ENCODE results near the gene ZNFX1.
"Not testable (repeated sequence)": the region's sequence is repeated elsewhere in the genome, so short reads cannot be mapped to it uniquely, and the experiment has no call there.

ZNFX1 gene

GRCh38 chr20:49278036-49278817 lies at the start of gene ZNFX1:
ZNFX1 (minus strand) TSS chr20:49278057; CDS start chr20:49275839, 2,218 bp downstream.
- peak; percentile 99 for DNase-seq

DNA sequence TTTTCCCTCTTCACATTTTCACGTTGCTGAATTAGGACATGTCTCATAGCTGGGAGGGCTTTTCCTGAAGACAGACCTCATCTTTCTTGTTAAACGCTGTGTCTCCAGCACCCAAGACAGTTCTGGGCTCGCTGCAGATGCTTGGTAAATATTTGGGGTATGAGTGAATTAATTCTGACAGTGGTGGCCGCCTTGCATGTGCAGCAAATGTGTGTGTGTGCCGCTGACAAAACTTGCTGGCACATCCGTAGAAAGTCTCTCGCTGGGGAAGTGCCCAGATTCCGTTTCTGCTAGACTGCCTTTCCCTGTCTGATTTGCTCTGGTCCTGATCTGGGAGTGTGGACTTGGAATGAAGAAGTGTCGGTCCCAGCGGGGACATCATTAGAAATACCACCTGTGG lies 48.2 kb upstream of the ZNFX1 start:
- DNase-seq, result no peak

DNA sequence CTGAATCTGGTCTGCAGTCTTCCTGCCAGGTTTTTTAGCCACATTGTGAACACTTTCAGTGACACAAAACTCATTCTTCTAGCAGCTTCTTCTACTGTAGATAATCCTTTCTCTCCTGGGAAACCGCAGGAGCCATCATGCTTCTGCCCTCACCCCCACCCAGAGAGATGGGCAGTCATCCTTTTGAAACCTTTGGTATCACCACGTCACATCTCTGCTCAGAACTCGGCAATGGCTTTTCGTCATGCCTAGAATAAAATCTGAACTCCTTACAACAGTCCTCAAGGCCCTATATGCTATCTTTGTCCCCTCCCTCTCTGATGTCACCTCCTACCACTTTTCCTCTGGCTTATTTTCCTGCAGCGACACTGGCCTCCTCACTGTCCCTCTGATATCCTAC lies 46.4 kb upstream of the ZNFX1 start:
- no peak for DNase-seq

- DNase-seq, result peak; percentile 88
Measured at GRCh38 chr20:49323622-49324238, 45.9 kb upstream of the ZNFX1 start.

DNA sequence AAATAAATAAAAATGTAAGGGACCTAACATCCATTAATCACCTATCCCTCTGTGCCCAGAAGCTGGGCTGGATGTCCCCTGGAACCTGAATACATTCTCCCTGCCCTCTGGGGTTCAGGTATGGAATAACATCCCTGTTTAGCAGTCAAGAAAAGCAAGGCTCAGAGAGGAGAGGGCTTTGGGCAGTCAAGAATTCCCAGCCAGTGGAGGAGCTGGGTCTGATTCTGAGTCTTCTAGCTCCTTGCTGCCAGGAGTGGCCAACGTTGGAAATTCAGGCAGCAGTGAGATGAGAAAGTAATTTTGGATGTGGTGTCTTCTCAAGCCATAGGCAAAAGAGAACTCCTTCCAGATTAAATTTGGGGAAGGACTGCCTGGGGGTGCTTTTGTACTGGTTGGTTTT lies 42.6 kb upstream of the ZNFX1 start:
- DNase-seq, result peak; percentile 68

GRCh38 chr20:49319208-49319809 lies 41.5 kb upstream of the ZNFX1 start:
- DNase-seq, result peak; percentile 62

- DNase-seq, result no peak
Measured at GRCh38 chr20:49318430-49319207, 40.8 kb upstream of the ZNFX1 start.

DNA sequence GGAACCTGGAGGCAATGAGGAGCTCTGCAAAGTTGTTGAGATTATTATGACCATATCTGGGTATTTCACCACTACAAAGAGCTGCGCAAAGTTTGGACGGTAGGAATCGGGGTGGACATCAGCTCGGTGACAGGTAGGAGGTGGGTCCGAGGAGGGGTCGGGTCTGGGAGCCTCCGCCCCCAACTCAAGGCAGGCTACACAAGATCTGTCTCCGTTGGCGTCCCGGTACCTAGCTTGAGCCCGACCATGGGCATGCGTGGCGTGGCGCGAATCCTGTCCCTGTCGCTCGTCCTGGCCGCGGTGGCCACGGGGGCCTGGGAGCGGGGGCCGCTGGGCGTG lies 40.2 kb upstream of the ZNFX1 start:
- DNase-seq, result no peak

DNA sequence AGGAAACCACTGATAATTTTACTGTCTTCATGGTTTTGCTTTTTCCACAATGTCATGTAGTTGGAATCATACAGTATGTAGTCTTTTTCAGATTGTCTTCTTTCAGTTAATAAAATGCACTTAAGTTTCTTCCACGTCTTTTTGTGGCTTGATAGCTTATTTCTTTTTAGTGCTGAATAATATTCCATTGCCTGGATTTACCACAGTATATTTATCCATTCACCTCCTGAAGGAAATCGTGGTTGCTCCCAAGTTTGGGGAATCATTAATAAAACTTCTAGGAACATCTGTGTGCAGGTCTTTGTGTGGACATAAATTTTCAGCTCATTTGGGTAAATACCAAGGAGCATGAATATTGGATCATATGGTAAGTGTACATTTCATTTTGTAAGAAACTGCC lies 38.8 kb upstream of the ZNFX1 start:
- DNase-seq, result no peak

- DNase-seq, result no peak
Measured at GRCh38 chr20:49315580-49315979, 37.7 kb upstream of the ZNFX1 start.

DNA sequence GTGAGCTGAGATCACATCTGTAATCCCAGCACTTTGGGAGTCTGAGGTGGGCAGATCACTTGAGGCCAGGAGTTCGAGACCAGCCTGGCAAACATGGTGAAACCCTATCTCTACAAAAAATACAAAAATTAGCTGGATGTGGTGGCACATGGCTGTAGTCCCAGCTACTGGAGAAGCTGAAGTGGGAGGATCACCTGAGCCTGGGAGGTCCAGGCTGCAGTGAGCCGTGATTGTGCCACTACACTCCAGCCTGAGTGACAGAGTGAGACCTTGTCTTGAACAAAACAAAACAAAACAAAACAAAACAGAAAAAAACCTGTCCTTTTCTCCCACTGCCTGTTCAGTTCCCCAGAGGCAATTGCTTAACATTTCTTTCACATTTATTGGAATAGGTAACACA lies 36.2 kb upstream of the ZNFX1 start:
- DNase-seq, result not testable (repeated sequence)

DNA sequence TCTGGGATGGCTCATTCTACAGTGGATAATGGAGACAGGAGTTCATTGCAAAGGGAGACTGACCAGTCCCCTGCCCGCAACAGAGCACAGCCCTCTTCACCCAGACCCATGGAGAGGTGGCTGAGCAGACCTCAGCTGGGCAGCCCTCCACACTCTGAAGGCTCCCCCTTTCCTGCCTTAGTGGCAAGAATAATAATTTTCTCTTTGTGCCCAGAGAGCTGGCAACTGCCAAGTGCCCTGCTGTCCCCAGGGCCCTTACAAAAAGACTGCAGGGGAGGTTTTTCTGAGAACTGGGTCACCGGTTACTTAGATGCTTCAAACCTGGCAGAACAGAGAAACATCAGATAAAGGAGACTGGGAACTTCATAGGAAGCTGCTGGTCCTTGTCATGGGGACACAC lies 35.4 kb upstream of the ZNFX1 start:
- no peak for DNase-seq

DNA sequence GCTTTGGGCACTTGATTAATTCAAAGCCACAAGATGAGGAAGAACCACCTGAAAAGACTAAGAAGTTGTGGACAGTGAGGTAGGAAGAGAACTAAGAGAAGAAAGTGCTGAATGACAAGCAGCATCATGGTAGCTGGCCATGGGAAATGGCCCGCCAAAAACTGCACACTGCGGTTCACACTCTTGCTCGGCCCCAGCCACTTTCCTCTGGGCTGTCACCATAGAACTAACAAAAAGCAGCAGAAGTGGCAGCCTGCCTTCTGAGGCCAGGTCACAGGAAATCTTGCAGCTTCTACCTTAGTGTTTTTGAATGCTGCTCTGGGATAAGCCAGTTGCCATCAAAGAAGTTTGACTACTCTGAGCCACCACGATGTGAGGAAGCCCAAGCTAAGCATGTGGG lies 34.8 kb upstream of the ZNFX1 start:
- DNase-seq, result no peak

- no peak for DNase-seq
Measured at GRCh38 chr20:49310705-49311104, 32.8 kb upstream of the ZNFX1 start.

DNA sequence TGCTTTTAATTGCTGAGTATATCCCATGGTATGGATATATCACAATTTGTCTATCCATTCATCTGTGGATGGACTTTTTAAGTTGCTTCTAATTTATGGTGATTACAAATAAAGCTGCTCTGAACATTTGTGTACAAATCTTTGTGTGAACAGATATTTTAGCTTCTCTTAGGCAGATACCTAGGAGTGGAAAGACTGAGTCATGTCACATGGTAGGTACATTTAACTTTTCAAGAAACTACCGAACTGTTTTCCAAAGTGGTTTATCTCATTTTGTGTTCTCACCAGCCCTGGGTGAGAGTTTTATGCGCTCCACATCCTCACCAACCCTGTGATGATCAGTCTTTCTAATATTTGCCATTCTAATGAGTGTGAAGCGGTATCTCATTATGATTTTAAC lies 31.0 kb upstream of the ZNFX1 start:
- peak; percentile 35 for DNase-seq

GRCh38 chr20:49306903-49307620 lies 29.2 kb upstream of the ZNFX1 start:
- no peak for DNase-seq

DNA sequence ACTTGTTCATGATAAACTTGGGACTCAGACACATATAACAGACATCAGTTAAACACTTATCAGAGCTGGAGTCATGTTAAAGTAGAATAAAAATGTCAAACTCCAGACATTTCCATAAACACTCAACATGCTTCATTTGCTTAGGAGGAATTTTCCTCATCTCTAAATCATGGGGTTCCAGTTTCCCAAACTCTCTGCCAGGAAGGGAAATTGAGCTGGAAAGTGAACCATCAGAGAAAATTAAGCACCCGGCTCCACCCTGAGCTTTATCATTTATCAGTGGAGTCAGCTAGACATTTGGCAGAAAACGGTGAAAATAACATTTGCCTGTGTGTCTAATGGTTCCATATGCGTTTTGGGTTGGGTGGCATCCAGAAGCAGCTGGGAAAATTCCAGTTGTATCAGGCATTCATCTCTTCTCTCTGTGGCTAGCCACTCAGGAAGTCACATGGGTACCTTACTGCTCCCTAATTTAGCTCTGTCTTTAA lies 25.3 kb upstream of the ZNFX1 start:
- DNase-seq, result no peak

GRCh38 chr20:49297605-49298530 lies 20.0 kb upstream of the ZNFX1 start:
- no peak for DNase-seq

GRCh38 chr20:49294002-49294654 lies 16.3 kb upstream of the ZNFX1 start:
- not testable (repeated sequence) for DNase-seq

DNA sequence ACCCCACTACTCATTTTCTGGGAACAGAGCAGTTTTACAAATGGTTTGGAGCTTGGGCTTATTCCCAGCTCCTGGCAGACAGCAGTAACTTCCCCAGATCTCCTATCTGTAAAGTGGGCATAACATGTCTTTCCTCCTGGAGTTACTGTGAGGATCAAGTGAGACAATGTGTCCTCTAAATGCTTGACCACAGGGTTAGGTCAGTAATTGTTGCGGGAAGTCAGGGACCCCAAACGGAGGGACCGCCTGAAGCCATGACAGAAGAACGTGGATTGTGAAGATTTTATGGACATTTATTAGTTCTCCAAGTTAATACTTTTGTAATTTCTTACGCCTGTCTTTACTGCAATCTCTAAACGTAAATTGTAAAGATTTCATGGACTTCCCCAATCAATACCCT lies 15.3 kb upstream of the ZNFX1 start:
- DNase-seq, result no peak

GRCh38 chr20:49292010-49292409 lies 14.2 kb upstream of the ZNFX1 start:
- no peak for DNase-seq
